Neural progenitor cell (in vitro differentiated cells): ENCODE results near the gene TMEM244. TPM values are rescaled to one million over a fixed set of nuclear protein-coding genes. Genes with fewer than 3 reads are reported as not detected.

Experiments used
- DNase-seq: peaks from one replicate; pipeline ENCODE4 v3.0.0-alpha.2; 2016; ENCODE audit warnings: low spot score
- H2AFZ ChIP-seq: fragments of 200-600 bp; sonication (generic); replicated peaks from 2 replicates; pipeline ENCODE4 v1.6.1; 2016; ENCODE audit warnings: antibody characterized with exemption
- H3F3A ChIP-seq: fragments of 200-600 bp; sonication (generic); 2 replicates; pipeline ENCODE4 v1.6.1; 2016; ENCODE audit warnings: antibody characterized with exemption, low read depth
- H3K27ac ChIP-seq: fragments of 200-600 bp; sonication (generic); 2 replicates; pipeline ENCODE4 v1.5.1; 2016; ENCODE audit warnings: mild to moderate bottlenecking
- H3K27me3 ChIP-seq: fragments of 200-600 bp; sonication (generic); 2 replicates; pipeline ENCODE4 v1.6.1; 2016; ENCODE audit warnings: mild to moderate bottlenecking, moderate library complexity
- H3K36me3 ChIP-seq: fragments of 200-600 bp; sonication (generic); 2 replicates; pipeline ENCODE4 v1.5.1; 2016
- H3K4me1 ChIP-seq: fragments of 200-600 bp; sonication (generic); 2 replicates; pipeline ENCODE4 v1.6.1; 2016; ENCODE audit warnings: mixed run types
- H3K4me2 ChIP-seq: fragments of 200-600 bp; sonication (generic); 2 replicates; pipeline ENCODE4 v1.6.1; 2016
- H3K4me3 ChIP-seq: fragments of 200-600 bp; sonication (generic); 2 replicates; pipeline ENCODE4 v1.5.1; 2016
- H3K79me2 ChIP-seq: fragments of 200-600 bp; sonication (generic); 2 replicates; pipeline ENCODE4 v1.6.1; 2016; ENCODE audit warnings: low read depth
- H3K9ac ChIP-seq: fragments of 200-600 bp; sonication (generic); 2 replicates; pipeline ENCODE4 v1.6.1; 2016
- H3K9me3 ChIP-seq: fragments of 200-600 bp; sonication (generic); 2 replicates; pipeline ENCODE4 v1.5.1; 2016; ENCODE audit warnings: low read depth
- H4K20me1 ChIP-seq: fragments of 200-600 bp; sonication (generic); 2 replicates; pipeline ENCODE4 v1.6.1; 2016; ENCODE audit warnings: low read depth
- H3K27ac Mint-ChIP-seq: 3 replicates; pipeline ENCODE4 v1.8.0; 2021; ENCODE audit warnings: mixed read lengths
- H3K27me3 Mint-ChIP-seq: 2 replicates; pipeline ENCODE4 v1.8.0; 2022; ENCODE audit warnings: low read depth, mild to moderate bottlenecking, inconsistent platforms, moderate library complexity, mixed read lengths; ENCODE audit not compliant: insufficient read depth
- H3K36me3 Mint-ChIP-seq: 3 replicates; pipeline ENCODE4 v1.8.0; 2021; ENCODE audit warnings: mixed read lengths
- H3K4me1 Mint-ChIP-seq: 3 replicates; pipeline ENCODE4 v1.8.0; 2021; ENCODE audit warnings: mixed read lengths
- H3K4me3 Mint-ChIP-seq: 3 replicates; pipeline ENCODE4 v1.8.0; 2021; ENCODE audit warnings: mild to moderate bottlenecking, moderate library complexity, mixed read lengths
- H3K9me3 Mint-ChIP-seq: 3 replicates; pipeline ENCODE4 v1.8.0; 2020; ENCODE audit warnings: mixed read lengths
- EZH2 ChIP-seq: fragments of 200-600 bp; sonication (generic); IDR thresholded peaks from 2 replicates; pipeline ENCODE4 v1.6.1; 2017; ENCODE audit warnings: antibody characterized with exemption, mild to moderate bottlenecking, moderate library complexity
- EZH2phosphoT487 ChIP-seq: fragments of 200-600 bp; sonication (generic); IDR thresholded peaks from 2 replicates; pipeline ENCODE4 v1.6.1; 2017; ENCODE audit warnings: antibody characterized with exemption
- total RNA-seq: library from RNA; depleted of rRNA; stranded (reverse); fragments of >200 nt; gene quantifications from 2 replicates; pipeline ENCODE4 v1.2.3, GENCODE V29; 2015; ENCODE audit warnings: low replicate concordance
- TF ChIP-seq, protein P1 (sequence below): fragments of 200-600 bp; sonication (generic); IDR thresholded peaks from 2 replicates; pipeline ENCODE4 v1.5.1; 2017; ENCODE audit warnings: antibody characterized with exemption, mild to moderate bottlenecking

The TMEM244 gene
- total RNA-seq, 1 donor from 2014 or later = not detected

DNA sequence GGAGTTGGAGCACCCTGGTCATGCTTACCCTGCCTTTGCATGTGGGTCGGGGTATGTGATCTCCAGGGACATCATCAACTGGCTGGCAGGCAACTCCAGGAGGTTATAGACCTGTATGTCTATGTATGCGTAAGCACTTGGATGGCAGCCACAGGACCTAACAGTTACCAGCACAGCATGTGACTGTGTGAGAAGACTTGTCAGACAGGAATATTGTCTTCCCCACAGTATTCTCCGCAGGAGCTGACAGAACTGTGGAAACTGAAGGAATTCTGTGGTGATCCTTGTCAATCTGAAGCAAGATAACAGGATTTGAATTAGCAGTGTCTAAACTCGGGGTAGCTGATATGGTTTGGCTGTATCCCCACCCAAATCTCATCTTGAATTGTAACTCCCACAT lies 59.2 kb downstream of the TMEM244 start:
- Histone ChIP-seq H3K9me3 (no peaks in the 10 kb centered on the region), H3K27me3 (no peaks in the 10 kb centered on the region), H3K27ac (no peak overlapping the region), H3K79me2 (no peaks in the 10 kb centered on the region), H3K36me3 (no peaks in the 10 kb centered on the region), H3K4me2 (no peak overlapping the region), H4K20me1 (no peaks in the 10 kb centered on the region), H3K4me1 (no peaks in the 10 kb centered on the region), H3F3A (no peaks in the 10 kb centered on the region), H3K4me3 (no peak overlapping the region), H3K9ac (no peak overlapping the region), H2AFZ (no peak overlapping the region)
- TF ChIP-seq EZH2 (no peak), EZH2phosphoT487 (no peak)
- TF ChIP-seq, protein P1, sequence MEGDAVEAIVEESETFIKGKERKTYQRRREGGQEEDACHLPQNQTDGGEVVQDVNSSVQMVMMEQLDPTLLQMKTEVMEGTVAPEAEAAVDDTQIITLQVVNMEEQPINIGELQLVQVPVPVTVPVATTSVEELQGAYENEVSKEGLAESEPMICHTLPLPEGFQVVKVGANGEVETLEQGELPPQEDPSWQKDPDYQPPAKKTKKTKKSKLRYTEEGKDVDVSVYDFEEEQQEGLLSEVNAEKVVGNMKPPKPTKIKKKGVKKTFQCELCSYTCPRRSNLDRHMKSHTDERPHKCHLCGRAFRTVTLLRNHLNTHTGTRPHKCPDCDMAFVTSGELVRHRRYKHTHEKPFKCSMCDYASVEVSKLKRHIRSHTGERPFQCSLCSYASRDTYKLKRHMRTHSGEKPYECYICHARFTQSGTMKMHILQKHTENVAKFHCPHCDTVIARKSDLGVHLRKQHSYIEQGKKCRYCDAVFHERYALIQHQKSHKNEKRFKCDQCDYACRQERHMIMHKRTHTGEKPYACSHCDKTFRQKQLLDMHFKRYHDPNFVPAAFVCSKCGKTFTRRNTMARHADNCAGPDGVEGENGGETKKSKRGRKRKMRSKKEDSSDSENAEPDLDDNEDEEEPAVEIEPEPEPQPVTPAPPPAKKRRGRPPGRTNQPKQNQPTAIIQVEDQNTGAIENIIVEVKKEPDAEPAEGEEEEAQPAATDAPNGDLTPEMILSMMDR = no peak
- H3K9me3 Mint-ChIP-seq = peaks cover 18% of the 10 kb centered on the region
- H3K27me3 Mint-ChIP-seq = peaks cover 2% of the 10 kb centered on the region
- no peaks in the 10 kb centered on the region for H3K4me1 Mint-ChIP-seq
- no peaks in the 10 kb centered on the region for H3K36me3 Mint-ChIP-seq
- H3K4me3 Mint-ChIP-seq = no peak overlapping the region
- H3K27ac Mint-ChIP-seq = no peak overlapping the region
- DNase-seq = no peak

DNA sequence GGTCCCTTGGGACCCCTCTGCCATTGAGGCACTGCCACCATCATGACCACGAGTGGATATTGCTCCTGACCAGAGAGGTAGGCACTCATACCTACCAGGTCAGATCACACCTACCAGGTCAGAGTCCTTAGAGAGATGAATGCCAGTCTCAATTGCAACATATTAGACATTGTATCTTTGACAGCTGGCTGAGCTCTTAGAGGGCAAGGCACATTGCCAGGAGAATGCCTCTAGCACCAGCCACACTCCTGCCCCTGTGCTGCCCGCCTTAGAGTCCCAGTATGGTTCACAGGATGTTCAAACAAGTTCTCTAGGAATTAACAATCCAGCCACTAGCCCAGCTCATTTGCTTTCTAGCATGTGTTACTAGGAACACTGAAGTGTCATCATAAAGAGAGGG lies 65.9 kb downstream of the TMEM244 start:
- H3K27ac ChIP-seq = no peak overlapping the region
- no peaks in the 10 kb centered on the region for H3F3A ChIP-seq
- H3K27me3 ChIP-seq = no peaks in the 10 kb centered on the region
- H3K9ac ChIP-seq = no peak overlapping the region
- H3K36me3 ChIP-seq = no peaks in the 10 kb centered on the region
- no peak overlapping the region for H3K27ac Mint-ChIP-seq
- peaks cover 2% of the 10 kb centered on the region for H3K27me3 Mint-ChIP-seq
- H3K9me3 ChIP-seq = no peaks in the 10 kb centered on the region
- no peak overlapping the region for H2AFZ ChIP-seq
- no peak overlapping the region for H3K4me3 Mint-ChIP-seq
- no peaks in the 10 kb centered on the region for H3K4me1 Mint-ChIP-seq
- no peak for DNase-seq
- H3K79me2 ChIP-seq = no peaks in the 10 kb centered on the region
- TF ChIP-seq EZH2phosphoT487 (no peak), EZH2 (no peak)
- TF ChIP-seq, protein P1 = no peak
- no peaks in the 10 kb centered on the region for H3K36me3 Mint-ChIP-seq
- H3K4me1 ChIP-seq = no peaks in the 10 kb centered on the region
- peaks cover 4% of the 10 kb centered on the region for H3K9me3 Mint-ChIP-seq
- H3K4me2 ChIP-seq = no peak overlapping the region
- H3K4me3 ChIP-seq = no peak overlapping the region
- H4K20me1 ChIP-seq = no peaks in the 10 kb centered on the region

DNA sequence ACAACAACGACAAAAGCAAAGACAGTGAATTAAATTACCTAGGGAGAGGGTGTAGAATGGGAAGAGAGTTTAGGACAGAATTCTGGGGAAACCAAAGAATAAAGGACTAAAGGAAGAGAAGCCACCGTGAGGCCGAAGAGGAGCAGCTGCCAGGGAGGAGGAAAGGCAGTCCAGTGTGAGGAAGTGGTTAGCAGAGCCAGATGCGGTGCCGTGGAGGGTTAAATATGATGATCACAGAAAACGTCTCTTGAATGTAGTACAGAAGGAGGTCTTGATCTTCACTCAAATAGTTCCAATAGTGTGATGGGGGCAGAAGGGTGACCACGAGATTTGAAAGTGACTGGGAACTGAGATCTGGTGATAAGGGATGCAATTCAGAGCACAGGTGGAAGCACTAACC lies 67.7 kb downstream of the TMEM244 start:
- peaks cover 4% of the 10 kb centered on the region for H3K9me3 Mint-ChIP-seq
- H3K9me3 ChIP-seq = no peaks in the 10 kb centered on the region
- H3K4me3 ChIP-seq = no peak overlapping the region
- H4K20me1 ChIP-seq = no peaks in the 10 kb centered on the region
- H3K9ac ChIP-seq = no peak overlapping the region
- H3K27ac Mint-ChIP-seq = no peak overlapping the region
- DNase-seq = no peak
- H3K36me3 Mint-ChIP-seq = no peaks in the 10 kb centered on the region
- H3K79me2 ChIP-seq = no peaks in the 10 kb centered on the region
- no peak overlapping the region for H3K4me3 Mint-ChIP-seq
- no peak overlapping the region for H3K4me2 ChIP-seq
- H3K36me3 ChIP-seq = no peaks in the 10 kb centered on the region
- H3K27me3 ChIP-seq = no peaks in the 10 kb centered on the region
- no peaks in the 10 kb centered on the region for H3F3A ChIP-seq
- H3K27ac ChIP-seq = no peak overlapping the region
- no peaks in the 10 kb centered on the region for H3K4me1 ChIP-seq
- H2AFZ ChIP-seq = no peak overlapping the region
- TF ChIP-seq EZH2phosphoT487 = no peak
- TF ChIP-seq, protein P1 = no peak
- TF ChIP-seq EZH2 = no peak
- peaks cover 2% of the 10 kb centered on the region for H3K27me3 Mint-ChIP-seq
- H3K4me1 Mint-ChIP-seq = no peaks in the 10 kb centered on the region

DNA sequence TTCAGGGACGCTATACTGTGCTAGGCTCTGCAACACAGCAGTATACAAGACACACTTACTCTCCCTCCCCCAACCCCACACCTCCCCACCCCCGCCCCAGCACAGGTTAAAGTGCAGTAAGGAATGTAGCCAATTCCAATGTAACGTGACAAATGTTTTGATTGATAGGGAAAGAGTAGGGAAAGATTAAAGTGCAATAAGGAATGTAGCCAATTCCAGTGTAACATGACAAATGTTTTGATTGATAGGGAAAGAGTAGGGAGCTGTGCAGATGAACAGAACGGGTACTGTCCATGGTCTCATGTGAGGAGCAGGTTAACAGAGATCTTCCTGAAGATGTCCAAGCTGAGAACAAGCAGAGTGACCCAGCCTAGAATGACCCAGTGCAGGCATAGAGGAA lies 69.1 kb downstream of the TMEM244 start:
- Histone ChIP-seq H3K4me1 (no peaks in the 10 kb centered on the region), H3K9me3 (no peaks in the 10 kb centered on the region), H3K4me2 (no peak overlapping the region), H3K79me2 (no peaks in the 10 kb centered on the region), H3K27me3 (no peaks in the 10 kb centered on the region), H3K9ac (no peak overlapping the region), H3K36me3 (no peaks in the 10 kb centered on the region), H3K4me3 (no peak overlapping the region), H2AFZ (no peak overlapping the region), H3K27ac (no peak overlapping the region), H3F3A (no peaks in the 10 kb centered on the region), H4K20me1 (no peaks in the 10 kb centered on the region)
- peaks cover 4% of the 10 kb centered on the region for H3K9me3 Mint-ChIP-seq
- H3K36me3 Mint-ChIP-seq = no peaks in the 10 kb centered on the region
- no peak for TF ChIP-seq EZH2
- TF ChIP-seq, protein P1 = no peak
- TF ChIP-seq EZH2phosphoT487 = no peak
- no peak for DNase-seq
- H3K4me1 Mint-ChIP-seq = no peaks in the 10 kb centered on the region
- H3K27ac Mint-ChIP-seq = no peak overlapping the region
- H3K27me3 Mint-ChIP-seq = peaks cover 2% of the 10 kb centered on the region
- no peak overlapping the region for H3K4me3 Mint-ChIP-seq
